HCT116 (cell line): ENCODE results near the gene GOLM1. TPM values are rescaled to one million over a fixed set of nuclear protein-coding genes. Genes with fewer than 3 reads are reported as not detected.

Experiments
- ATAC-seq: fragments of 200-7000 bp; cut with Tn5 transposase; 2 replicates; pipeline ENCODE4 v1.9.1; 2020; ENCODE audit warnings: mild to moderate bottlenecking, moderate library complexity
- BruUV-seq: library from RNA; stranded (reverse); fragments of 400-500 nt; replicated peaks from 2 replicates; lab custom pipeline; 2021; lab: Mats Ljungman, UMichigan
- CTCF ChIA-PET: fragments of 300-600 bp; sonication (Branson Sonifier 250); formaldehyde crosslinking; loops from one replicate; lab custom pipeline; 2021; ENCODE audit warnings: antibody characterized with exemption; lab: Charles Lee
- POLR2A ChIA-PET: fragments of 300-600, 350-600 bp; sonication (Branson Sonifier 250); formaldehyde crosslinking; loops from one replicate; lab custom pipeline; 2021; ENCODE audit warnings: antibody characterized with exemption; lab: Charles Lee
- RAD21 ChIA-PET, 2 experiments: fragments of 300-600 bp; sonication (Branson Sonifier 250); formaldehyde crosslinking; loops; one replicate each; lab custom pipeline; 2023; ENCODE audit warnings: low total read pairs in 2 of 2; ENCODE audit not compliant: uncharacterized antibody in 2 of 2, unreplicated experiment in 2 of 2, low non-redundant PET in 1 of 2; lab: Charles Lee
- DNase-seq: peaks from one replicate; pipeline ENCODE4 v3.0.0-alpha.2; 2010; ENCODE audit warnings: low read depth, low spot score
- H2AFZ ChIP-seq: fragments of 200-600 bp; shearing (Covaris generic), sonication (generic); 2 replicates; pipeline ENCODE4 v1.6.1; 2017; ENCODE audit warnings: low read depth, mixed run types, mixed read lengths, antibody characterized with exemption, low read length; ENCODE audit not compliant: poor library complexity, severe bottlenecking
- H3K27ac ChIP-seq: 2 replicates; pipeline ENCODE4 v1.5.1; 2012; ENCODE audit warnings: low read depth, low read length
- H3K27me3 ChIP-seq: fragments of 200-600 bp; sonication (generic); 2 replicates; pipeline ENCODE4 v1.6.1; 2016; ENCODE audit warnings: mixed run types, low read length, mixed read lengths; ENCODE audit not compliant: insufficient read depth
- H3K36me3 ChIP-seq, 2 experiments: fragments of 200-500 bp in 1 of 2; fragments of 200-600 bp in 1 of 2; sonication (Bioruptor generic) in 1 of 2; sonication (generic) in 1 of 2; 2 replicates each; pipeline versions ENCODE4 v1.5.1 to v1.6.1; 2014 to 2016; ENCODE audit warnings: low read length in 2 of 2, inconsistent platforms in 1 of 2, mixed read lengths in 1 of 2, mixed run types in 1 of 2; ENCODE audit not compliant: insufficient read depth in 2 of 2, control insufficient read depth in 1 of 2
- H3K4me1 ChIP-seq, 2 experiments: fragments of 200-600 bp in 1 of 2; sonication (generic) in 1 of 2; 2 replicates each; pipeline versions ENCODE4 v1.5.1 to v1.6.1; 2012 to 2017; ENCODE audit warnings: low read length in 2 of 2, inconsistent platforms in 1 of 2, mild to moderate bottlenecking in 1 of 2, mixed read lengths in 1 of 2, mixed run types in 1 of 2, moderate library complexity in 1 of 2; ENCODE audit not compliant: insufficient read depth in 2 of 2, control insufficient read depth in 1 of 2
- H3K4me2 ChIP-seq: fragments of 200-600 bp; sonication (generic); 2 replicates; pipeline ENCODE4 v1.6.1; 2017; ENCODE audit warnings: mixed run types, low read length, mixed read lengths
- H3K4me3 ChIP-seq, 2 experiments: fragments of 200-600 bp in 1 of 2; sonication (generic) in 1 of 2; replicated peaks in 1 of 2; 2 replicates each; pipeline ENCODE4 v1.5.1; 2011 to 2016; ENCODE audit warnings: low read length in 2 of 2, control low read depth in 1 of 2, low read depth in 1 of 2, mild to moderate bottlenecking in 1 of 2, mixed read lengths in 1 of 2, mixed run types in 1 of 2
- H3K79me2 ChIP-seq: fragments of 200-600 bp; sonication (generic); 2 replicates; pipeline ENCODE4 v1.6.1; 2017; ENCODE audit warnings: mild to moderate bottlenecking, mixed run types, low read length, moderate library complexity, mixed read lengths; ENCODE audit not compliant: insufficient read depth
- H3K9ac ChIP-seq: fragments of 200-600 bp; sonication (generic); 2 replicates; pipeline ENCODE4 v1.6.1; 2016; ENCODE audit warnings: low read length, mixed read lengths
- H3K9me2 ChIP-seq: fragments of 200-600 bp; sonication (generic), shearing (Covaris generic); 2 replicates; pipeline ENCODE4 v1.6.1; 2017; ENCODE audit warnings: mixed run types, mild to moderate bottlenecking, moderate library complexity; ENCODE audit not compliant: insufficient read depth
- H3K9me3 ChIP-seq, 2 experiments: fragments of 200-500 bp in 1 of 2; fragments of 200-600 bp in 1 of 2; sonication (Bioruptor generic) in 1 of 2; sonication (generic) in 1 of 2; 2 replicates each; pipeline ENCODE4 v1.6.1; 2014 to 2017; ENCODE audit warnings: low read length in 2 of 2, mixed read lengths in 2 of 2, inconsistent platforms in 1 of 2, low read depth in 1 of 2, mild to moderate bottlenecking in 1 of 2, mixed run types in 1 of 2, moderate library complexity in 1 of 2; ENCODE audit not compliant: control insufficient read depth in 1 of 2, insufficient read depth in 1 of 2
- H4K20me1 ChIP-seq: fragments of 200-600 bp; sonication (generic), shearing (Covaris generic); 2 replicates; pipeline ENCODE4 v1.6.1; 2017; ENCODE audit warnings: mixed run types, mild to moderate bottlenecking, moderate library complexity; ENCODE audit not compliant: insufficient read depth
- EGR1 ChIP-seq: IDR thresholded peaks from 2 replicates; pipeline ENCODE4 v1.6.1; 2012; ENCODE audit warnings: low read depth
- FOSL1 ChIP-seq: IDR thresholded peaks from 2 replicates; pipeline ENCODE4 v1.6.1; 2012; ENCODE audit warnings: low read depth
- RAD21 ChIP-seq: IDR thresholded peaks from 2 replicates; pipeline ENCODE4 v1.6.1; 2012; ENCODE audit warnings: low read depth, mild to moderate bottlenecking
- SRF ChIP-seq: IDR thresholded peaks from 2 replicates; pipeline ENCODE4 v1.6.1; 2012; ENCODE audit warnings: low read depth
- intact Hi-C: fragments of 100-400 bp; cut with micrococcal nuclease; formaldehyde crosslinking; loops from 2 replicates; pipeline ENCODE4 v1.10.0; 2022
- total RNA-seq: library from RNA; stranded (reverse); gene quantifications from one replicate; pipeline ENCODE4 v1.2.1, GENCODE V29; 2021; ENCODE audit not compliant: unreplicated experiment
- TF ChIP-seq, protein P1 (sequence below): IDR thresholded peaks from 2 replicates; pipeline ENCODE4 v1.6.1; 2011; ENCODE audit warnings: mild to moderate bottlenecking, low read length, moderate library complexity; ENCODE audit not compliant: insufficient replicate concordance; ENCODE audit errors: extremely low read depth
- TF ChIP-seq, protein P2 (sequence below): IDR thresholded peaks from 2 replicates; pipeline ENCODE4 v1.6.1; 2012; ENCODE audit warnings: low read depth

The GOLM1 gene
- total RNA-seq, 1 experiment from 2014 or later = 69.8 TPM

DNA sequence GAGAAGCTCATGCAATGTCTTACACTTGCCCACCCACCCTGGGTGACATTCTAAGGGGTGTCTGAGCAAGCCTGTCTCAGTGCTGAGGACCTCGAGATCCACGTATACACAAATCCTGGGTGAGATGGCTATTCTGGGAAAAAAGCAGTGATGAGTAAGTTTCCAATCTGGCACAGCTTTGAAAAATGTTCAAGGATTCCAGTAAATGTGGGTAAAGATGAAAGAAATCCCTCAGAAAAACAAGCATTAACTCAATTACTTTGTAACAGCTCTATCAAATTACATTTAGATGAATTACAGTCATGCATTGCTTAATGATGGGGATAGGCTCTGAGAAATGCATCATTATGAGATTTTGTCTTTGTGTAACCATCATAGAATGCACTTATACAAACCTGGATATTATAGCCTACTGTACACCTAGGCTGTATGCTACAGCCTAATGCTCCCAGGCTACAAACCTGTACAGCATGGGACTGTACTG, 26.9 kb downstream of the GOLM1 start:
- RAD21 ChIA-PET = no interaction called here
- no peak overlapping the region for H3K4me2 ChIP-seq
- no peaks in the 10 kb centered on the region for H3K27me3 ChIP-seq
- POLR2A ChIA-PET = no interaction called here
- no peaks in the 10 kb centered on the region for H3K9me2 ChIP-seq
- H3K4me1 ChIP-seq = no peaks in the 10 kb centered on the region
- no peak overlapping the region for H3K9ac ChIP-seq
- H3K36me3 ChIP-seq = peaks cover 2 to 13% of the 10 kb centered on the region in 2 experiments; a peak in 2 of 4 replicates
- H3K79me2 ChIP-seq = peaks cover 6% of the 10 kb centered on the region; the same call in 1 of the 2 replicates
- no TSS peak for BruUV-seq
- CTCF ChIA-PET = no interaction called here
- no peak overlapping the region for H3K4me3 ChIP-seq
- H3K27ac ChIP-seq = no peak overlapping the region
- TF ChIP-seq SRF (no peak), FOSL1 (no peak), EGR1 (no peak), RAD21 (no peak)
- TF ChIP-seq, protein P1, sequence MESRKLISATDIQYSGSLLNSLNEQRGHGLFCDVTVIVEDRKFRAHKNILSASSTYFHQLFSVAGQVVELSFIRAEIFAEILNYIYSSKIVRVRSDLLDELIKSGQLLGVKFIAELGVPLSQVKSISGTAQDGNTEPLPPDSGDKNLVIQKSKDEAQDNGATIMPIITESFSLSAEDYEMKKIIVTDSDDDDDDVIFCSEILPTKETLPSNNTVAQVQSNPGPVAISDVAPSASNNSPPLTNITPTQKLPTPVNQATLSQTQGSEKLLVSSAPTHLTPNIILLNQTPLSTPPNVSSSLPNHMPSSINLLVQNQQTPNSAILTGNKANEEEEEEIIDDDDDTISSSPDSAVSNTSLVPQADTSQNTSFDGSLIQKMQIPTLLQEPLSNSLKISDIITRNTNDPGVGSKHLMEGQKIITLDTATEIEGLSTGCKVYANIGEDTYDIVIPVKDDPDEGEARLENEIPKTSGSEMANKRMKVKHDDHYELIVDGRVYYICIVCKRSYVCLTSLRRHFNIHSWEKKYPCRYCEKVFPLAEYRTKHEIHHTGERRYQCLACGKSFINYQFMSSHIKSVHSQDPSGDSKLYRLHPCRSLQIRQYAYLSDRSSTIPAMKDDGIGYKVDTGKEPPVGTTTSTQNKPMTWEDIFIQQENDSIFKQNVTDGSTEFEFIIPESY = no peak
- TF ChIP-seq, protein P2, sequence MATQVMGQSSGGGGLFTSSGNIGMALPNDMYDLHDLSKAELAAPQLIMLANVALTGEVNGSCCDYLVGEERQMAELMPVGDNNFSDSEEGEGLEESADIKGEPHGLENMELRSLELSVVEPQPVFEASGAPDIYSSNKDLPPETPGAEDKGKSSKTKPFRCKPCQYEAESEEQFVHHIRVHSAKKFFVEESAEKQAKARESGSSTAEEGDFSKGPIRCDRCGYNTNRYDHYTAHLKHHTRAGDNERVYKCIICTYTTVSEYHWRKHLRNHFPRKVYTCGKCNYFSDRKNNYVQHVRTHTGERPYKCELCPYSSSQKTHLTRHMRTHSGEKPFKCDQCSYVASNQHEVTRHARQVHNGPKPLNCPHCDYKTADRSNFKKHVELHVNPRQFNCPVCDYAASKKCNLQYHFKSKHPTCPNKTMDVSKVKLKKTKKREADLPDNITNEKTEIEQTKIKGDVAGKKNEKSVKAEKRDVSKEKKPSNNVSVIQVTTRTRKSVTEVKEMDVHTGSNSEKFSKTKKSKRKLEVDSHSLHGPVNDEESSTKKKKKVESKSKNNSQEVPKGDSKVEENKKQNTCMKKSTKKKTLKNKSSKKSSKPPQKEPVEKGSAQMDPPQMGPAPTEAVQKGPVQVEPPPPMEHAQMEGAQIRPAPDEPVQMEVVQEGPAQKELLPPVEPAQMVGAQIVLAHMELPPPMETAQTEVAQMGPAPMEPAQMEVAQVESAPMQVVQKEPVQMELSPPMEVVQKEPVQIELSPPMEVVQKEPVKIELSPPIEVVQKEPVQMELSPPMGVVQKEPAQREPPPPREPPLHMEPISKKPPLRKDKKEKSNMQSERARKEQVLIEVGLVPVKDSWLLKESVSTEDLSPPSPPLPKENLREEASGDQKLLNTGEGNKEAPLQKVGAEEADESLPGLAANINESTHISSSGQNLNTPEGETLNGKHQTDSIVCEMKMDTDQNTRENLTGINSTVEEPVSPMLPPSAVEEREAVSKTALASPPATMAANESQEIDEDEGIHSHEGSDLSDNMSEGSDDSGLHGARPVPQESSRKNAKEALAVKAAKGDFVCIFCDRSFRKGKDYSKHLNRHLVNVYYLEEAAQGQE = no peak
- TF ChIP-seq, all 23 proteins: peak for 0
- intact Hi-C loops = no loop called here
- H3K9me3 ChIP-seq = no peaks in the 10 kb centered on the region
- DNase-seq (no peak), ATAC-seq (no peak)
- no peak overlapping the region for H2AFZ ChIP-seq
- no peaks in the 10 kb centered on the region for H4K20me1 ChIP-seq
